OCI-M2 (cell line): ENCODE results near the gene USP13.
"Not testable (repeated sequence)": the region's sequence is repeated elsewhere in the genome, so short reads cannot be mapped to it uniquely, and the experiment has no call there.

Source experiments
- DNase-seq: peaks from one replicate; lab custom pipeline; 2025; ENCODE audit not compliant: unreplicated experiment; lab: John Stamatoyannopoulos, UW

USP13 gene

GRCh38 chr3:179652447-179653095 lies at the start of gene USP13:
Gene USP13, plus strand, starts transcription at chr3:179653040. Its CDS starts 186 bp downstream, at chr3:179653226.
- no peak for DNase-seq

- DNase-seq, result no peak
Measured at GRCh38 chr3:179603321-179603720, 49.5 kb upstream of the USP13 start.

- DNase-seq, result no peak
Measured at GRCh38 chr3:179603831-179604230, 49.0 kb upstream of the USP13 start.

GRCh38 chr3:179604321-179605078 lies 48.3 kb upstream of the USP13 start, which contains the start of the genes MRPL47 and NDUFB5:
Gene MRPL47, minus strand, starts transcription at chr3:179604638. Its CDS starts 14 bp downstream, at chr3:179604624.
Gene NDUFB5, plus strand, starts transcription at chr3:179604794. Its CDS starts 22 bp downstream, at chr3:179604816.
- DNase-seq, result peak; percentile 78

GRCh38 chr3:179606534-179607085 lies 46.2 kb upstream of the USP13 start:
- no peak for DNase-seq

- DNase-seq, result no peak
Measured at GRCh38 chr3:179608931-179609720, 43.7 kb upstream of the USP13 start.

- no peak for DNase-seq
Measured at GRCh38 chr3:179610066-179610465, 42.8 kb upstream of the USP13 start.

- no peak for DNase-seq
Measured at GRCh38 chr3:179613807-179614206, 39.0 kb upstream of the USP13 start.

GRCh38 chr3:179615458-179616173 lies 37.2 kb upstream of the USP13 start:
- no peak for DNase-seq

GRCh38 chr3:179622023-179622422 lies 30.8 kb upstream of the USP13 start:
- no peak for DNase-seq

- no peak for DNase-seq
Measured at GRCh38 chr3:179624451-179624850, 28.4 kb upstream of the USP13 start.

- DNase-seq, result no peak
Measured at GRCh38 chr3:179630753-179631451, 21.9 kb upstream of the USP13 start.

- no peak for DNase-seq
Measured at GRCh38 chr3:179640469-179640868, 12.4 kb upstream of the USP13 start.

GRCh38 chr3:179642871-179643270 lies 10.0 kb upstream of the USP13 start:
- no peak for DNase-seq

GRCh38 chr3:179643837-179644236 lies 9.0 kb upstream of the USP13 start:
- DNase-seq, result not testable (repeated sequence)

GRCh38 chr3:179646177-179646576 lies 6.7 kb upstream of the USP13 start:
- no peak for DNase-seq

GRCh38 chr3:179651687-179652446 lies 973 bp upstream of the USP13 start:
- no peak for DNase-seq

- DNase-seq, result no peak
Measured at GRCh38 chr3:179653096-179653797, 407 bp downstream of the USP13 start.

GRCh38 chr3:179655236-179655635 lies 2.4 kb downstream of the USP13 start:
- DNase-seq, result no peak
